ENCODE data around the gene HDGF. TPM values are rescaled to one million over a fixed set of nuclear protein-coding genes. Genes with fewer than 3 reads are reported as not detected.

Gene HDGF
- total and polyA plus RNA-seq, 9 of the 15 experiments (the other 6 are each of a cell fraction or from before 2014, with no cell fraction given), result 38.8 to 601 (median 400) TPM

DNA sequence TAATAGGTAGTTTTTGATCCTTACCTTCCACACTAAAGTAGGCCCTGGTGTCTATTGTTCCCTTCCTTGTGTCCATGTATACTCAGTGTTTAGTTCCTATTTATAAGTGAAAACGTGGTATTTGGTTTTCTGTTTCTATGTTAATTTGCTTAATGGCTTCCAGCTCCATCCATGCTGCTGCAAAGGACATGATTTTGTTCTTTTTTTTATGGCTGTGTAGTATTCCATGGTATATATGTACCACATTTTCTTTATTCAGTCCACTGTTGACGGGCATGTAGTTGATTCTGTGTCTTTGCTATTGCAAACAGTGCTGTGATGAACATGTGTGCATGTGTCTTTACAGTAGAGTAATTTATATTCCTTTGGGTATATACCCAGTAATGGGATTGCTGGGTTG is 36.7 kb upstream of the HDGF start (continued):
- TF ChIP-seq, protein P1, sequence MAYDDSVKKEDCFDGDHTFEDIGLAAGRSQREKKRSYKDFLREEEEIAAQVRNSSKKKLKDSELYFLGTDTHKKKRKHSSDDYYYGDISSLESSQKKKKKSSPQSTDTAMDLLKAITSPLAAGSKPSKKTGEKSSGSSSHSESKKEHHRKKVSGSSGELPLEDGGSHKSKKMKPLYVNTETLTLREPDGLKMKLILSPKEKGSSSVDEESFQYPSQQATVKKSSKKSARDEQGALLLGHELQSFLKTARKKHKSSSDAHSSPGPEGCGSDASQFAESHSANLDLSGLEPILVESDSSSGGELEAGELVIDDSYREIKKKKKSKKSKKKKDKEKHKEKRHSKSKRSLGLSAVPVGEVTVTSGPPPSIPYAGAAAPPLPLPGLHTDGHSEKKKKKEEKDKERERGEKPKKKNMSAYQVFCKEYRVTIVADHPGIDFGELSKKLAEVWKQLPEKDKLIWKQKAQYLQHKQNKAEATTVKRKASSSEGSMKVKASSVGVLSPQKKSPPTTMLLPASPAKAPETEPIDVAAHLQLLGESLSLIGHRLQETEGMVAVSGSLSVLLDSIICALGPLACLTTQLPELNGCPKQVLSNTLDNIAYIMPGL (CRISPR knock-in tag; IDR thresholded peaks at IDR 0.05), result no peak
- TF ChIP-seq DDX20 (tag; IDR thresholded peaks at IDR 0.05; ENCODE audit: low read depth) (no peak), BHLHE40 (IDR thresholded peaks at IDR 0.05; ENCODE audit: low read length) (no peak), WHSC1 (IDR thresholded peaks at IDR 0.05; ENCODE audit: low read length) (no peak)

DNA sequence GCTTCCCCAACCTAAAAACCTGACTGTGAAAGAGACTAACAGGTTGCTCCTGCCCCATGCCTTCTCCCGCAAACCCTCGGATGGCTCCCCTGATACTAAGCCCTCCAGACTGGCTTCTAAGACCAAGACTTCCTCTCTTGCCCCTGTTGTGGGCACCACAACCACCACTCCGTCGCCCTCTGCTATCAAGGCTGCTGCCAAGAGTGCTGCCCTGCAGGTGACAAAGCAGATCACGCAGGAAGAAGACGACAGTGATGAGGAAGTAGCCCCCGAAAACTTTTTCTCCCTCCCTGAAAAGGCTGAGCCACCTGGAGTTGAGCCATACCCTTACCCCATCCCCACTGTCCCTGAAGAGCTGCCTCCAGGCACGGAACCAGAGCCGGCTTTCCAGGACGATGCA is 35.2 kb upstream of the HDGF start:
- intact Hi-C loops (cut with micrococcal nuclease) (no loop called here), in situ Hi-C loops (cut with MboI) (no loop called here)
- Histone ChIP-seq H3K4me1 (replicated peaks in 1 of 2; ENCODE audit: control insufficient read depth in 2 of 2, insufficient read depth in 2 of 2, low read length in 2 of 2) (no peaks in the 10 kb centered on the region), H3K79me2 (ENCODE audit: control insufficient read depth, insufficient read depth, low read length) (peaks cover 32% of the 10 kb centered on the region), H3K27me3 (ENCODE audit: control insufficient read depth in 2 of 2, insufficient read depth in 2 of 2, low read length in 2 of 2) (no peaks in the 10 kb centered on the region), H3K36me3 (ENCODE audit: control insufficient read depth, insufficient read depth, low read length) (peaks cover 82% of the 10 kb centered on the region), H3K27ac (ENCODE audit: extremely low read depth, low read depth, low read length) (no peak overlapping the region), H3K4me3 (no peak overlapping the region), H2AFZ (ENCODE audit: low read depth, low read length) (no peak overlapping the region), H3K9ac (ENCODE audit: insufficient read depth in 1 of 2, low read depth in 2 of 2, low read length in 2 of 2) (no peak overlapping the region), H3K9me1 (ENCODE audit: control insufficient read depth, insufficient read depth, low read length) (no peaks in the 10 kb centered on the region), H4K20me1 (replicated peaks; ENCODE audit: control insufficient read depth, insufficient read depth, low read length) (0 out of 2 replicates have a peak, but pooled peaks cover 4% of the 10 kb centered on the region), H3K9me3 (replicated peaks; ENCODE audit: control insufficient read depth, insufficient read depth, low read depth, low read length) (no peaks in the 10 kb centered on the region), H3K4me2 (ENCODE audit: insufficient read depth, low read length) (no peak overlapping the region)
- POLR2A ChIA-PET, result interaction anchor here (0.6 to 1.1 kb wide), 2 partner anchors 8 to 363 kb away, joined by 3 read pairs; no protein-coding TSS in a partner anchor
- CTCF ChIA-PET (ENCODE audit: low intra/inter-chr PET ratio), result no interaction called here
- no peak for ATAC-seq
- no peak for FAIRE-seq
- WGBS (ENCODE audit: insufficient coverage, low coverage, missing lambda C conversion rate), result 91% methylated on average over 9 of the region's 10 CpGs
- no TSS peak for BruUV-seq (replicated peaks)
- DNase-seq (ENCODE audit: extremely low read depth in 1 of 4, low spot score in 3 of 4), result no peak
- TF ChIP-seq HEY1 (CRISPR knock-in tag; IDR thresholded peaks at IDR 0.05; ENCODE audit: borderline replicate concordance), result no peak
- TF ChIP-seq HNRNPK (IDR thresholded peaks at IDR 0.05; ENCODE audit: low read depth, low read length, poor library complexity, severe bottlenecking), result no peak
- TF ChIP-seq ZC3H8 (IDR thresholded peaks at IDR 0.05), result no peak
- TF ChIP-seq KAT2B (IDR thresholded peaks at IDR 0.05; ENCODE audit: low read depth, low read length), result no peak
- TF ChIP-seq ZNF133 (CRISPR knock-in tag; IDR thresholded peaks at IDR 0.05), result no peak
- TF ChIP-seq, protein P2, sequence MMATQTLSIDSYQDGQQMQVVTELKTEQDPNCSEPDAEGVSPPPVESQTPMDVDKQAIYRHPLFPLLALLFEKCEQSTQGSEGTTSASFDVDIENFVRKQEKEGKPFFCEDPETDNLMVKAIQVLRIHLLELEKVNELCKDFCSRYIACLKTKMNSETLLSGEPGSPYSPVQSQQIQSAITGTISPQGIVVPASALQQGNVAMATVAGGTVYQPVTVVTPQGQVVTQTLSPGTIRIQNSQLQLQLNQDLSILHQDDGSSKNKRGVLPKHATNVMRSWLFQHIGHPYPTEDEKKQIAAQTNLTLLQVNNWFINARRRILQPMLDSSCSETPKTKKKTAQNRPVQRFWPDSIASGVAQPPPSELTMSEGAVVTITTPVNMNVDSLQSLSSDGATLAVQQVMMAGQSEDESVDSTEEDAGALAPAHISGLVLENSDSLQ (IDR thresholded peaks at IDR 0.05), result no peak
- TF ChIP-seq NBN (IDR thresholded peaks at IDR 0.05; ENCODE audit: low read depth), result no peak
- no peak for TF ChIP-seq RBM22 (IDR thresholded peaks at IDR 0.05; ENCODE audit: low read depth, low read length, poor library complexity, severe bottlenecking)
- no peak for TF ChIP-seq C11orf30 (IDR thresholded peaks at IDR 0.05; ENCODE audit: low read depth)
- no peak for TF ChIP-seq ZNF75A (CRISPR knock-in tag; IDR thresholded peaks at IDR 0.05)
- no peak for TF ChIP-seq FOXA1 (IDR thresholded peaks at IDR 0.05; ENCODE audit: borderline replicate concordance)
- no peak for TF ChIP-seq CBX2 (IDR thresholded peaks at IDR 0.05; ENCODE audit: insufficient read depth, low read length, poor library complexity, severe bottlenecking)
- no peak for TF ChIP-seq ZNF707 (CRISPR knock-in tag; conservative IDR thresholded peaks at IDR 0.05)
- TF ChIP-seq CBX5 (IDR thresholded peaks at IDR 0.05; ENCODE audit: borderline replicate concordance, low read depth), result no peak
- TF ChIP-seq PRPF4 (IDR thresholded peaks at IDR 0.05; ENCODE audit: insufficient read depth, low read depth, low read length, poor library complexity, severe bottlenecking), result no peak
- no peak for TF ChIP-seq ZNF408 (CRISPR knock-in tag; IDR thresholded peaks at IDR 0.05; ENCODE audit: low read depth)

Measured in K562 (cell line).